ENCODE data around the gene RNF20. TPM values are rescaled to one million over a fixed set of nuclear protein-coding genes. Genes with fewer than 3 reads are reported as not detected.

The RNF20 gene
- total and polyA plus RNA-seq, 2 donors (not counting 1 experiment from before 2014, with no cell fraction given) = 5.7 to 56.4 TPM

DNA sequence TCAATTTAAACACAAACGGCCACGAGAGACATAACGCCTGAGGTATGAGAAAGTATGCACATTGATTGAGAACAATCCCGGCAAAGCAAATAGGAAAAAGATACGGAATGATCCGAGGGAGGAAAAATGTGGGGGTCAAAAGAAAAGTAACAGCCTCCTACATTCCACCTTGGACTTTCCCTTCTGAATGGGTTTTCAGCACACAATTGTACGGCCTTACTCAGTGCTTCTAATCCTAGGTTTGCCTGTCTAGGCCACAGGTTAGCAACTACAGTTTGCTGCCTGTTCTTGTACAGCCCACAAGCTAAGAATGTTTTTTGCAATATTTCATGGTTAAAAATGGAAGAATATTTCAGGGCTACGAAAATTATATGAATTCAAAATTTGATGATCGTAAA, 46.2 kb upstream of the RNF20 start:
- TF ChIP-seq EZH2 (IDR thresholded peaks at IDR 0.05; ENCODE audit: borderline replicate concordance, insufficient read depth, low read depth, low read length, poor library complexity, severe bottlenecking) = no peak
- TF ChIP-seq, protein P1, sequence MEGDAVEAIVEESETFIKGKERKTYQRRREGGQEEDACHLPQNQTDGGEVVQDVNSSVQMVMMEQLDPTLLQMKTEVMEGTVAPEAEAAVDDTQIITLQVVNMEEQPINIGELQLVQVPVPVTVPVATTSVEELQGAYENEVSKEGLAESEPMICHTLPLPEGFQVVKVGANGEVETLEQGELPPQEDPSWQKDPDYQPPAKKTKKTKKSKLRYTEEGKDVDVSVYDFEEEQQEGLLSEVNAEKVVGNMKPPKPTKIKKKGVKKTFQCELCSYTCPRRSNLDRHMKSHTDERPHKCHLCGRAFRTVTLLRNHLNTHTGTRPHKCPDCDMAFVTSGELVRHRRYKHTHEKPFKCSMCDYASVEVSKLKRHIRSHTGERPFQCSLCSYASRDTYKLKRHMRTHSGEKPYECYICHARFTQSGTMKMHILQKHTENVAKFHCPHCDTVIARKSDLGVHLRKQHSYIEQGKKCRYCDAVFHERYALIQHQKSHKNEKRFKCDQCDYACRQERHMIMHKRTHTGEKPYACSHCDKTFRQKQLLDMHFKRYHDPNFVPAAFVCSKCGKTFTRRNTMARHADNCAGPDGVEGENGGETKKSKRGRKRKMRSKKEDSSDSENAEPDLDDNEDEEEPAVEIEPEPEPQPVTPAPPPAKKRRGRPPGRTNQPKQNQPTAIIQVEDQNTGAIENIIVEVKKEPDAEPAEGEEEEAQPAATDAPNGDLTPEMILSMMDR (IDR thresholded peaks at IDR 0.05) = no peak
- ChIA-PET CTCF (no interaction called here), POLR2A (no interaction called here)
- no peak overlapping the region for H3K4me3 Mint-ChIP-seq
- Histone ChIP-seq H3K4me1 (ENCODE audit: control insufficient read depth in 2 of 2, insufficient read depth in 2 of 2, low read length in 2 of 2) (peaks cover 2 to 10% of the 10 kb centered on the region in 2 donors), H3K27ac (ENCODE audit: low read length in 2 of 2) (no peak overlapping the region), H3K4me3 (ENCODE audit: control extremely low read depth in 1 of 5, extremely low read depth in 1 of 5, insufficient read depth in 1 of 5, low read depth in 2 of 5, low read length in 4 of 5) (no peak overlapping the region), H3K4me2 (replicated peaks; ENCODE audit: low read depth, low read length, poor library complexity, severe bottlenecking) (no peak overlapping the region), H3K9ac (ENCODE audit: low read length) (no peak overlapping the region), H4K20me1 (ENCODE audit: control insufficient read depth, insufficient read depth, low read length, poor library complexity, severe bottlenecking) (no peaks in the 10 kb centered on the region), H3K36me3 (replicated peaks in 1 of 2; ENCODE audit: control extremely low read depth in 1 of 2, control insufficient read depth in 1 of 2, extremely low read depth in 1 of 2, insufficient read depth in 2 of 2, low read length in 1 of 2) (no peaks in the 10 kb centered on the region), H3K9me3 (ENCODE audit: control extremely low read depth in 1 of 3, control insufficient read depth in 2 of 3, insufficient read depth in 1 of 3, low read length in 2 of 3) (peaks cover 0 to 12% (median 1%) of the 10 kb centered on the region in 3 donors), H2AFZ (ENCODE audit: insufficient read depth, low read depth, low read length, poor library complexity, severe bottlenecking) (no peak overlapping the region), H3K27me3 (replicated peaks in 1 of 4; ENCODE audit: control extremely low read depth in 1 of 4, control insufficient read depth in 3 of 4, insufficient read depth in 4 of 4, low read length in 3 of 4) (peaks cover 0 to 24% (median 19%) of the 10 kb centered on the region in 4 experiments), H3K79me2 (ENCODE audit: control insufficient read depth, insufficient read depth, low read length) (no peaks in the 10 kb centered on the region)
- intact Hi-C loops (cut with micrococcal nuclease) = no loop called here
- no peak for DNase-seq
- no peaks in the 10 kb centered on the region for H3K9me3 Mint-ChIP-seq (ENCODE audit: insufficient read depth)
- H3K27me3 Mint-ChIP-seq = peaks cover 61% of the 10 kb centered on the region
- H3K27ac Mint-ChIP-seq = no peak overlapping the region
- peaks cover 7% of the 10 kb centered on the region for H3K4me1 Mint-ChIP-seq
- WGBS (ENCODE audit: insufficient coverage) = no CpG with 5 or more reads among the region's 9 CpGs
- ATAC-seq (ENCODE audit: low read depth) = no peak

GRCh38 chr9:101495810-101496209, 37.8 kb upstream of the RNF20 start:
- Mint-ChIP-seq H3K27ac (no peak overlapping the region), H3K4me1 (no peaks in the 10 kb centered on the region), H3K9me3 (ENCODE audit: insufficient read depth) (no peaks in the 10 kb centered on the region), H3K27me3 (peaks cover 17% of the 10 kb centered on the region), H3K4me3 (no peak overlapping the region)
- no CpG with 5 or more reads among the region's 1 CpG for WGBS (ENCODE audit: insufficient coverage)
- H3K4me1 ChIP-seq (ENCODE audit: control insufficient read depth in 2 of 2, insufficient read depth in 2 of 2, low read length in 2 of 2) = no peaks in the 10 kb centered on the region
- H3K79me2 ChIP-seq (ENCODE audit: control insufficient read depth, insufficient read depth, low read length) = no peaks in the 10 kb centered on the region
- ChIA-PET CTCF (no interaction called here), POLR2A (no interaction called here)
- DNase-seq (no peak), ATAC-seq (ENCODE audit: low read depth) (no peak)
- no peak overlapping the region for H3K27ac ChIP-seq (ENCODE audit: low read length in 2 of 2)
- intact Hi-C loops (cut with micrococcal nuclease) = no loop called here
- no peak overlapping the region for H2AFZ ChIP-seq (ENCODE audit: insufficient read depth, low read depth, low read length, poor library complexity, severe bottlenecking)
- H3K9ac ChIP-seq (ENCODE audit: low read length) = no peak overlapping the region
- no peak overlapping the region for H3K4me2 ChIP-seq (replicated peaks; ENCODE audit: low read depth, low read length, poor library complexity, severe bottlenecking)
- H3K4me3 ChIP-seq (ENCODE audit: control extremely low read depth in 1 of 5, extremely low read depth in 1 of 5, insufficient read depth in 1 of 5, low read depth in 2 of 5, low read length in 4 of 5) = no peak overlapping the region
- no peak for TF ChIP-seq EZH2 (IDR thresholded peaks at IDR 0.05; ENCODE audit: borderline replicate concordance, insufficient read depth, low read depth, low read length, poor library complexity, severe bottlenecking)
- TF ChIP-seq, protein P1 (IDR thresholded peaks at IDR 0.05) = no peak
- peaks cover 0 to 4% (median 0%) of the 10 kb centered on the region in 3 donors for H3K9me3 ChIP-seq (ENCODE audit: control extremely low read depth in 1 of 3, control insufficient read depth in 2 of 3, insufficient read depth in 1 of 3, low read length in 2 of 3)
- H4K20me1 ChIP-seq (ENCODE audit: control insufficient read depth, insufficient read depth, low read length, poor library complexity, severe bottlenecking) = no peaks in the 10 kb centered on the region
- H3K27me3 ChIP-seq (replicated peaks in 1 of 4; ENCODE audit: control extremely low read depth in 1 of 4, control insufficient read depth in 3 of 4, insufficient read depth in 4 of 4, low read length in 3 of 4) = peaks cover 0 to 8% (median 4%) of the 10 kb centered on the region in 4 experiments
- no peaks in the 10 kb centered on the region for H3K36me3 ChIP-seq (replicated peaks in 1 of 2; ENCODE audit: control extremely low read depth in 1 of 2, control insufficient read depth in 1 of 2, extremely low read depth in 1 of 2, insufficient read depth in 2 of 2, low read length in 1 of 2)
